H1 (cell line): ENCODE results near the gene TUT1. TPM values are rescaled to one million over a fixed set of nuclear protein-coding genes. Genes with fewer than 3 reads are reported as not detected.

Experiments used
- CTBP2 ChIP-seq: IDR thresholded peaks from 2 replicates; pipeline ENCODE4 v1.7.0; 2011; ENCODE audit warnings: borderline replicate concordance, mild to moderate bottlenecking, moderate library complexity, mixed read lengths, low read length; ENCODE audit not compliant: insufficient read depth, insufficient read length
- polyA plus RNA-seq, 7 experiments: library from polyadenylated mRNA; depleted of rRNA in 3 of 7; stranded (reverse) in 5 of 7; unstranded in 2 of 7; fragments of >200 nt in 5 of 7; fragments of 200-250 nt in 2 of 7; gene quantifications; 1 replicate in 5 of 7; 2 replicates in 1 of 7; 4 replicates in 1 of 7; pipeline versions ENCODE4 v1.2.1 to v1.2.3, GENCODE V29; 2011 to 2013; ENCODE audit warnings: missing spikeins in 2 of 7, mixed read lengths in 2 of 7
- total RNA-seq: library from RNA; stranded (reverse); fragmentation: NEBNext Ultra II Directional; extraction: Animal tissue kit (Norgen Biotek cat#: 25700); gene quantifications from 2 replicates; pipeline ENCODE4 v1.2.1, GENCODE V29; 2021
- TF ChIP-seq, protein P1 (sequence below): IDR thresholded peaks from 2 replicates; pipeline ENCODE4 v1.6.1; 2011; ENCODE audit warnings: low read depth, mild to moderate bottlenecking, low read length; ENCODE audit not compliant: insufficient read depth

TUT1 gene
- total and polyA plus RNA-seq, 2 of the 8 experiments (the other 6 are each of a cell fraction or from before 2014, with no cell fraction given): 17.8 to 24.6 TPM

DNA sequence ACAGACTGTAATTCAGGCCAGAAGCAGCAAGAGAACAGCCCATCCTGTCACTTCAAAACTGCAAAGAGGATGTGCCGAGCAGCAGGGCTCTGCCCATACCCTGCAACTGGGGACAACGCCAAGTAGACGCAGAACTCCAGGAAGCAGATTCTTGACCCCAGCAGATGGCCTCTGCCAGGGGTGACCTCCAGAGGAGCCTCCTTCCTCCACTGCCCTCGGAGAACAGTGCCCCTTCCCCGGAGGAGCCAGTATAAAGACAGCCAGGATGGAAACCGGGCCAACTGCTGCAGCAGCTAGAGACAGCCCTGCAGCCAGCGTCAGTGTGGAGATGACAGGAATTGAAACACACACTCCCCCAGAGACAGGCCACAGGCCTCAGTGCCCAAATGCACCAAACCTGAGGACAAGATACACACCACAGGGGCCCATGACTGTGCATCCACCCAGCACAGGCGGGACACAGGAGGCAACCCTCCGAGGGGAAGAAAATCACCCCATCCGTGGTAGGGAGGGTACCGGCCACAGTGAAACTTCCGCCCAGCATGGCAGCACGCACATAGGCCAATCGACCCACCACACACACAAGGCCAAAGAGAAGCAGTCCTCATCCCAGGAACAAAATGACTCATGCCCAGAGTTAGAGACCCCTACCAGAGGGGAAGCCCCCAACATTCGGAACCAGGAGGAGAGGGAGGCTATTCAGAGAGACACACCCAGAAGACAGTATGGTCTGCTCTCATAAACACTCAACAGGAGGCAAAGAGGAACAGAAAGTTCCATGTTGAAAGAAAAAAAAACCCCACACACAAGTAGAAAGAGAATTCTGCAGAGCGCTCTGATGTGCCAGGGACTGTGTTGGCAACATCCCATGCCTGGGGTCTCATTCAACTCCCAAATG is 50.3 kb downstream of the TUT1 start (continued):
- TF ChIP-seq, protein P1, sequence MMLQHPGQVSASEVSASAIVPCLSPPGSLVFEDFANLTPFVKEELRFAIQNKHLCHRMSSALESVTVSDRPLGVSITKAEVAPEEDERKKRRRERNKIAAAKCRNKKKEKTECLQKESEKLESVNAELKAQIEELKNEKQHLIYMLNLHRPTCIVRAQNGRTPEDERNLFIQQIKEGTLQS: no peak
- TF ChIP-seq CTBP2: no peak
